Vagina (tissue), 2 donors: ENCODE measurements around the gene S100Z.

ENCODE experiments used
- CTCF ChIP-seq, 3 experiments: fragments of 450-650 bp in 2 of 3; fragments of 200-600 bp in 1 of 3; sonication (generic) in 1 of 3; IDR thresholded peaks; one replicate each; pipeline ENCODE4 v1.5.1; 2017 to 2019; ENCODE audit warnings: antibody characterized with exemption in 3 of 3, mild to moderate bottlenecking in 2 of 3, moderate library complexity in 2 of 3
- POLR2AphosphoS5 ChIP-seq, 2 donors: sonication (generic); formaldehyde crosslinking; IDR thresholded peaks; one replicate each; pipeline ENCODE4 v1.9.0; 2017; ENCODE audit warnings: antibody characterized with exemption in 2 of 2, mild to moderate bottlenecking in 2 of 2, low read depth in 1 of 2; ENCODE audit not compliant: insufficient read depth in 1 of 2

GRCh38 chr5:76908166-76908565 is 58.4 kb downstream of the S100Z start:
- TF ChIP-seq POLR2AphosphoS5 (IDR thresholded peaks at IDR 0.05; ENCODE audit: insufficient read depth in 1 of 2, low read depth in 1 of 2) (no peak), CTCF (IDR thresholded peaks at IDR 0.05) (no peak)
